ENCODE data around the gene PARP3.

PARP3 gene

GRCh38 chr3:51934139-51934850 is 7.9 kb upstream of the PARP3 start:
- DNase-seq, result no peak

- DNase-seq, result no peak
Measured at GRCh38 chr3:51934991-51935885, 6.9 kb upstream of the PARP3 start.

GRCh38 chr3:51935886-51936755 is 6.0 kb upstream of the PARP3 start:
- no peak for DNase-seq

DNA sequence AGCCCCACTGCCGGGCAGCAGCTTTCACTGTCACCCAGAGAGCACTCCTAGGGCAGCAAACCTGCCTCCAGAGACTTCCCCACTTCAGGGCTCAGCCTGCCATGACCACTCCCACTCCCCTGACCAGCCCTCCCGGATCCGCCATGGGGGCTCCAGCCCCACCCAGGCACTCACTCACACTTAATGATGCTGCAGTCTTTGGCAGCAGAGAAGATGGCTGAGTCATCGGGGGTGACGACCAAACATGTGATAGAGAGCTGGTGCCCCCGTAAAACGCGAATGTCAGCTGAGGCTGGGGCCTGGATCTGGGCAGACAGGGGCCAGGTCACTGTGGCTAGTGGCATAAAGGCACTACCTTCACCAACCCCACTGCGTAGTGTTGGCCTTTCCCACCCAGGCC is 5.1 kb upstream of the PARP3 start:
- no peak for DNase-seq

DNA sequence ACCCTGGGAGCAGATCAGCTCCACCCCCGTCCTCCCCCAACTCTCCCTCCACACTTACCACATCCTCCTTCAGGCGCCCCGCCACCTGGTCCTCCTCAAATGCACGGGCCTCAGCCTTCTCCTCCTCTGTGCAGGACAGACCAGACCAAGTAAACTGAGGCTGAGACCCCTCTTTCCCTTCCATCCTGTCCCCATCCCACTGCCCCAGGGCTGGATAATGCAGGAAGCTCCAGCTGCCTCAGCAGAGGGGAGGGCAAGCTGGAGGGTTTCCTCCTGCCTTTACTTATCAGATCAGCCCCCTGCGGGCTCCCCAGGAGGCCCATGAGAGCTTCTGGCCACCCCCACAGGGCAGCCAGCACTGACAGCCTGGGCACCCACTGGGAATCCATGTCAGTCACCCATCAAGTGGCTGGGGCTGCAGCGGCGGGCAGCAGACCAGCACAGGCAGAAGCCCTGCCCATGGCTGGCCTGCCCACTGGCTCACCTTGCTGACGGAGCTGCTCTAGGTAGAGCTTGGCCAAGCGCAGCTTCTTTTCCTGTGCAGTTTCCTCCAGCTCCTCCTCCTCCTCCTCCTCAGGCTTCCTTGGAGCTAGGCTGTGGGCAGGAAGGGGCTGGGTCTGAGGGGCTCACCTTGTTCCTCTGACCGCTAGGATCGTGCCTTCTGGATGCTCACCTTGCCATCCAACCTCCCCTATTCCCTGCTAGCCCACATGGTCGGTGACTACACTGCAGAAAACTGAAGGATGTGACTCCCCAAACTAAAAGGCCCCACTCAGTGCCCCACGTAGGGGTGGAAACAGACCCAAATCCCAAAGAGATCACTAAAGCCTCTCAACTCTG is 4.3 kb upstream of the PARP3 start:
- DNase-seq, result no peak

DNA sequence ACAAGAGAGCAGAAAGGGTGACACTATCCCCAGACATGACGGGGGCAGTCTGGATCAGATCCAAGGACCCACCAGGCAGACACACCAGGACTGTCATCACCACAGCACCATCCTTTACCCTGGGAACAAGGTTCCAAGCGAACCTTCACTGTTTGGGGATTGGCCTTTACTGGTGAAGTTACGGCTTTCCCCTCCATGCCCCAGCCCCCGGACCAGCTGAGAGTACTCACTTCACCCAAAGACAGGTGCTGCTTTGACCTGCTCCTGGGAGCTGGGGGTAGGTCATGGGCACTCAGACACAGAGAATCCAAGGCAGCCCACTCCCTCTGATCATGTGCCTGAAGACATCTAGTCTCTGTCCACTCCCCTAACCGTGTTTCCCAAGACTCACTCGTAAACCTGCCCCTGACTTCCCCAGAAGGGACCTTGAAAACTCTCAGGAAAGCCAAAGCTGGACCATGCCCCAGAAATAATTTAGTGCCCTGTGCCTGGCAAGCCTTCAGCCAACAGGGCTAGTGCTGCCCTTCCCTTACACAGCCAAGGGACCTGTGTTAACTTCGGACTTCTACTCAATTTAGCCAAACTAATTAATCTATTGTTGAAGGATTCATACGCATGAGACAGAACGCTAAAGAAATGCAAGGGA is 3.3 kb upstream of the PARP3 start:
- DNase-seq, result no peak

DNA sequence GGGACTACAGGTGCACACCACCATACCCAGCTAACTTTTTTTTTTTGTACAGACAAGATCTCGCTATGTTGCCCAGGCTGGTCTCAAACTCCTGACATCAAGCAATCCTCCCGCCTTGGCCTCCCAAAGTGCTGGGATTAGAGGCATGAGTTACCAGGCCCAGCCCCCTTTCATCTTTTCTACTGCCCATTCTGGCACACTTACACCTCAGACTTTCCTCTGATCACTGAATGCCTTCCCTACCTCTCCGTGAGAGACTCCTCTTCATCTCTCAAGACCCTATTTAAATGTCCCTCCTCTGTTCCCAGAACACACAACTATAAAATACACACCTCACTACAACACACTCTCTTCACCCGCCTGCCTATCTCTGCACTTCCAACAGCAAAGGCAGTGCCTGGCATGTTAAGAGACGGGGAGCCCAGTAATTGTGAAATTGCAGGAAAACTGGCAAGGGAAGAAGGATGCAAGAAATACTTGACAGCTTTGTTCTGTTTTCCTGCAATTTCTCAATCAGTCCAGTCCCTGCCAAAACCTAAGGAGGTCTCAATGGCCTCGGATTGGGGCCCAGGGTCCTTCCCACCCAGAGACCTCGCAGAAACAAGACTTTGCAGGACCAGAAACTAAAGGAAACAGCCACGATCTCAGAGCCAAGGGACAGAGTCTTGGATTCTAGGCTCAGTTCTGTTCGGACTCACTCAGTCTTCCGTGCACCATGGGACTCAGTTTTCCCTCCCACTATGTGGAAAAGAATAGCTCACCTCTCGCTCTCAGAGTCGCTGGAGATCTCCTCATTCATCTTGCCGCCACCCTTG is 1.3 kb upstream of the PARP3 start:
- no peak for DNase-seq

DNA sequence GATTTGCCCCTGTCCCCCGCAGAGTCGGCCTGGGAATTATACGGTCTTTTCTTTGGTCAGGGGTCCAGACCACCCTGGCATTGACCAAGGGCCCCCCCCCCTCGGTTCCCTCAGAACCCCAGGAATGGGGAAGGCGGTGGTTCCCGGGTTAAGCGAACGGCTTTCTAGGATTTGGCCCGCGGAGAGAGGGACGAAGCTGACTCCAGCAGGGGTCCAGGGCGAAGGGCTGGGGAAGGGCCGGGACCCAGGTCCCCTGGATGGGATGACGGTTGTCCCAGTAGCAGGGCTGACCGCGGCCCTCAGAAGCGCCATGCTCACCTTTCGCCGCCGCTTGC is 733 bp upstream of the PARP3 start:
- DNase-seq, result no peak

DNA sequence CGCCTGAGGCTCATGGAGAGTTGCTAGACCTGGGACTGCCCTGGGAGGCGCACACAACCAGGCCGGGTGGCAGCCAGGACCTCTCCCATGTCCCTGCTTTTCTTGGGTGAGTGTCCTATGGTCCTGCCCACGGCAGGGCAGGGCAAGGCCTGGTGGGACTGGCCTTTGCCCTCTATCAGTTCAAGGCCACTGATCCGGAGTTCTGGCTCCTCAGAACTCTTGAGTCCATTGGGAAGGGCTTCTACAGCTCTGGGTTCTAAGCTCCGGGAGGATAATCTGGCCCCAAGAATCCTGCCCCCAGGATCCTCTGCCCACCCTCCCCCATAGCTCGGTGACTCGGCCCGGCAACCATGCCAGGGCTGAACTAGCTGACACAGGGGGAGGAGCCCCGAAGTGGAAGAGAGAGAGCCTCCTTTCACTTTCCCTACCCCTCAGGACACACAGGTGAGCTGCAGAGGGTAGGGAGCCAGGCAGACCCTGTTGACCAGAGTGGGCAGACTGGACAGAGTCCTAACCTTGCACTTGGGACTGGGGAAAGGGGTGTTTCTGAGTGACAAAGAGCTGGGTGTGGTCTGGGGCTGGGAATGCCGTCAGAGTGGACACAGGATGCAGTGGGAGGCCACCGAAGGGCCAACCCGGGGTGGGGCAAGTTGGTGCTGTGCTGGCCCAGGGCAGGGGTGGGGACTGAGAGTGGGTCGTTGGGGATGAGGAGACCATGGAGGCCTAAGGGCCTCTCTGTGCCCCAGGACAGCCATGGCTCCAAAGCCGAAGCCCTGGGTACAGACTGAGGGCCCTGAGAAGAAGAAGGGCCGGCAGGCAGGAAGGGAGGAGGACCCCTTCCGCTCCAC is 664 bp downstream of the PARP3 start:
- no peak for DNase-seq

GRCh38 chr3:51943451-51944391 is 1.6 kb downstream of the PARP3 start:
- DNase-seq, result no peak

DNA sequence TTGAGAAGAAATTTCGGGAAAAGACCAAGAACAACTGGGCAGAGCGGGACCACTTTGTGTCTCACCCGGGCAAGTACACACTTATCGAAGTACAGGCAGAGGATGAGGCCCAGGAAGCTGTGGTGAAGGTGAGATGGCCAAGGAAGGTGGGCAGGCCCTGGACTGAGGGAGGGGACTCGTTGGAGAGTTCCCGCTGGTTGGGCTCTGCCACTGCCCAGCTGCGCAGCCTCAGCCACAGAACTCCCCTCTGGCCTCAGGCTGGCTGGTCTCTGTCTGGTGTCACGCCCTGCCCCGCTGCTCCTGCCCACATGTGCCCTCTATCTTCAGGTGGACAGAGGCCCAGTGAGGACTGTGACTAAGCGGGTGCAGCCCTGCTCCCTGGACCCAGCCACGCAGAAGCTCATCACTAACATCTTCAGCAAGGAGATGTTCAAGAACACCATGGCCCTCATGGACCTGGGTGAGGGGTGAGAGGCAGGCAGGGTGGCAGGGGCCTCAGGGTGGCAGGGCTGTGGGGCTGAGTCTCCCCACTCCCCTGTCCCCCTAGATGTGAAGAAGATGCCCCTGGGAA is 2.4 kb downstream of the PARP3 start:
- no peak for DNase-seq

DNA sequence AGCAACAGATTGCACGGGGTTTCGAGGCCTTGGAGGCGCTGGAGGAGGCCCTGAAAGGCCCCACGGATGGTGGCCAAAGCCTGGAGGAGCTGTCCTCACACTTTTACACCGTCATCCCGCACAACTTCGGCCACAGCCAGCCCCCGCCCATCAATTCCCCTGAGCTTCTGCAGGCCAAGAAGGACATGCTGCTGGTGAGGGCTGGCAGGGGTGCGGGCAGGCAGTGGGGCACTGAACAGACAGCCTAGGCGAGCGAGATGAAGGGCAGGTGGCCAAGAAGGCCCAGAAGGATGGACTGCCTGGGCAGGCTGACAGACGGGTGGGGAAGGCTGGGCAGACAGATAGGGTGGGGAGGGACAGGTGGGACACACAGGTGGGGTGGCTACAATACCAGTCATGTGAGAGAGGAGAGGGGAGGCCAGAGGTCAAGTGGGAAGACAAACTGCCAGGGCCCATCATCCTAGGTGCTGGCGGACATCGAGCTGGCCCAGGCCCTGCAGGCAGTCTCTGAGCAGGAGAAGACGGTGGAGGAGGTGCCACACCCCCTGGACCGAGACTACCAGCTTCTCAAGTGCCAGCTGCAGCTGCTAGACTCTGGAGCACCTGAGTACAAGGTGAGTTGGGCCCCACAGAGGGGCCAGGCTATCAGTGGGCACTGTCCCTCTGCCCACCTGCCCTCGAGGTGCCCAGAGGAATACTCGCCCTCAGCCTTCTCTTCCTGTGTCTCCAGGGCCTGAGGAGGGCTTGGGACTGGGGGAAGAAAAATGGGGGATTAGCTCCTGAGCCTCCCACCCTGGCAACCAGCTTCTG is 3.1 kb downstream of the PARP3 start:
- no peak for DNase-seq

- DNase-seq, result no peak
Measured at GRCh38 chr3:51945926-51946705, 4.0 kb downstream of the PARP3 start.

GRCh38 chr3:51946796-51947195 is 4.6 kb downstream of the PARP3 start:
- DNase-seq, result no peak

DNA sequence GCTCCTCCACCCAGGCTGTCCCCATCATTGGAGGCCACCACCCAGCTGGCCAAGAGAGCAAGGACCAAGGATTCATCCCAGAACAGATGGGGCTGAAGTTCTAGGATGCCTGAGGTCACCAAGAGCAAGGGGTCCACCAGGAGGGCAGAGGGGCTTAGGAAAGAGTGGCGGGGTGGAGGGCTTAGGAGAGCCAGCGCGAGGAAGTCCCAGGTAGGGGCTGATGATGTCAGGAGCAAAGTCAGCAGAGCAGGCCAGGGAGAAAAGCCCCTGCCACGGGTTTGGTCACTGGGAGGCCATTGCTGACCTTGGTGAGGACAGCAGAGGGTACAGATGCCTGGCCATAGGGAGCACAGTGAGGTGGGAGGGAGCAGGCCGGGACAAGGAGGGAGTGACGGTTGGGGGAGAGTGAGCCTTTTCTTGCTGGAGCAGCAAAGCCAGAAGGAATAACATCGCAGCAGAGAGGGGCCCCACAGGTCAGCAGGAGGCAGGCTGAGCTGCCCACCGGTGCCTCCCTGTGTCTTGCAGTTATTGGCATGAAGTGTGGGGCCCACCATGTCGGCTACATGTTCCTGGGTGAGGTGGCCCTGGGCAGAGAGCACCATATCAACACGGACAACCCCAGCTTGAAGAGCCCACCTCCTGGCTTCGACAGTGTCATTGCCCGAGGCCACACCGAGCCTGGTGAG is 5.2 kb downstream of the PARP3 start:
- DNase-seq, result no peak

DNA sequence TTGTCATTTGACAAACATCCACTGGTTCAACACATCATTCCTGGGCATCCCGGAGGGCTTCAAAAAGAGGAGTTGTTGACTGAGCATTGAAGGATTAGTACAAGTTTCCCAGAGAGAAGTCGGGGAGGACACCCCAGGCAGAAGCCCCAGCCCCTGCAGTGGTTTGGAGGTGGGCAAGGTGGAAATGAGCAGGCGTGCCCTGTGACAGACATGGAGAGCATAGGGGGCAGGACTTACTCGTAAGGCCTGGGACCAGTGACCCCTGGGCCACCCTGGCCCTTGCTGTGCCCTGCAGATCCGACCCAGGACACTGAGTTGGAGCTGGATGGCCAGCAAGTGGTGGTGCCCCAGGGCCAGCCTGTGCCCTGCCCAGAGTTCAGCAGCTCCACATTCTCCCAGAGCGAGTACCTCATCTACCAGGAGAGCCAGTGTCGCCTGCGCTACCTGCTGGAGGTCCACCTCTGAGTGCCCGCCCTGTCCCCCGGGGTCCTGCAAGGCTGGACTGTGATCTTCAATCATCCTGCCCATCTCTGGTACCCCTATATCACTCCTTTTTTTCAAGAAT is 5.9 kb downstream of the PARP3 start:
- DNase-seq, result no peak
